Rectal smooth muscle tissue (tissue), 1 donor: ENCODE results near the gene CHMP2B.
"Not testable (repeated sequence)": the region's sequence is repeated elsewhere in the genome, so short reads cannot be mapped to it uniquely, and the experiment has no call there.

Experiments
- H3K27ac ChIP-seq: one replicate; pipeline ENCODE4 v1.7.0; 2013; ENCODE audit warnings: low read depth, low read length, inconsistent platforms
- H3K27me3 ChIP-seq: one replicate; pipeline ENCODE4 v1.7.0; 2013; ENCODE audit warnings: low read length; ENCODE audit not compliant: control insufficient read depth, insufficient read depth
- H3K36me3 ChIP-seq: one replicate; pipeline ENCODE4 v1.7.0; 2013; ENCODE audit warnings: low read length; ENCODE audit not compliant: control insufficient read depth, insufficient read depth
- H3K4me1 ChIP-seq: one replicate; pipeline ENCODE4 v1.7.0; 2013; ENCODE audit warnings: low read length; ENCODE audit not compliant: control insufficient read depth, insufficient read depth
- H3K4me3 ChIP-seq: one replicate; pipeline ENCODE4 v1.7.0; 2013; ENCODE audit warnings: low read length
- H3K9ac ChIP-seq: one replicate; pipeline ENCODE4 v1.7.0; 2013; ENCODE audit warnings: low read length

CHMP2B gene

DNA sequence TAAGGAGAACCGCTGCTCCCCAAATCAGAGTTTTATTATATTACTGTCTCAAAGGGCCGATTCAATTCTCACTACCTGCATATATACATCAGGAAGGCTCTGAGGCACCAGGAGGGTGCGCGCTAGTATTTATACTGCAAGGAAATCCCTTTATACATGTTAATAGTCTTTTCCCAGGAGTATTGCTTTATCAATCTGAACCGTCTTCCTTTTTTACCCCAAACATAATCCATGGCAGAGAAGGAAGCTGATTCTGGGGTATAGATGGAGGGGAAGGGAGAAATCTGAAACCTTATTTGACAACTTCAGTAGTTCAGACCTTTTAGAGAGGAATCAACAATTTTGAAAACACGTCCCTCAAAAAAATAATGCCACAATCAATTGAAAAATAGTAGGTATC is 49.4 kb downstream of the CHMP2B start, which contains the start of gene POU1F1:
Gene POU1F1 (minus strand): TSS at position 101 of the 400 bp plus-strand sequence. CDS start 122 bp downstream, outside the sequence.
- no peak within 1 kb of the TSS for H3K27ac ChIP-seq
- no peaks in the 10 kb centered on the region for H3K27me3 ChIP-seq
- no peaks in the 10 kb centered on the region for H3K4me1 ChIP-seq
- no peak within 1 kb of the TSS for H3K9ac ChIP-seq
- H3K36me3 ChIP-seq: no peaks in the 10 kb centered on the region
- no peak within 1 kb of the TSS for H3K4me3 ChIP-seq

DNA sequence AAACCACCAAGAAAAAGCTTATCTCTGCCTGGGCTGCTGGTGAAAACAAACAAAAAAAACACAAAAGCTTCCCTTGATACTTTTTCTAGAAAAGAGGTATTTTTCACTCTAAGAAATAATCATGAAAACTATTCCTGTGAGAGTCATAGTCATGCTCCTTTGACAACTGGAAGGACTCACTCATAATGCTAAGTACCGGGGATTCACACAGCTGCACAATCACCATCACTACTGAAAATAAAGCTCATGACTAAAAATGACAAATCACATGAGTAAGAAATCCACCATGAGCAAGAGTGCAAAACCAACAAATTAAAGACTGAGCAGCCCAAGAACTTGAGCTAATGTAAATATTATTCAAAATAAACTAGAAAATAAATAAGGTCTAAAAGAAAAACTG is 59.9 kb downstream of the CHMP2B start:
- Histone ChIP-seq H3K27me3 (no peaks in the 10 kb centered on the region), H3K4me3 (no peak overlapping the region), H3K9ac (no peak overlapping the region), H3K27ac (no peak overlapping the region), H3K36me3 (no peaks in the 10 kb centered on the region), H3K4me1 (no peaks in the 10 kb centered on the region)

DNA sequence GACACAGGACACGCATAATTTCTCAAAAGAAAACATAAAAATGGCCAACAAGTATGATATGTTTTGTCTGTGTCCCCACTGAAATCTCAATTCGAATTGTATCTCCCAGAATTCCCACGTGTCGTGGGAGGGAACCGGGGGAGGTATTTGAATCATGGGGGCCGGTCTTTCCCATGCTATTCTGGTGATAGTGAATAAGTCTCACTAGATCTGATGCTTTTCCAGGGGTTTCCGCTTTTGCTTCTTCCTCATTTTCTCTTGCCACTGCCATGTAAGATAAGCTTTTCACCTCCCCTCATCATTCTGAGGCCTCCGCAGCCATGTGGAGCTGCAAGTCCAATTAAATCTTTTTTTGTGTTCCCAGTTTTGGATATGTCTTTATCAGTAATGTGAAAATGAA is 61.3 kb downstream of the CHMP2B start:
- Histone ChIP-seq H3K4me3 (no peak overlapping the region), H3K4me1 (no peaks in the 10 kb centered on the region), H3K27ac (no peak overlapping the region), H3K36me3 (no peaks in the 10 kb centered on the region), H3K27me3 (no peaks in the 10 kb centered on the region), H3K9ac (no peak overlapping the region)

DNA sequence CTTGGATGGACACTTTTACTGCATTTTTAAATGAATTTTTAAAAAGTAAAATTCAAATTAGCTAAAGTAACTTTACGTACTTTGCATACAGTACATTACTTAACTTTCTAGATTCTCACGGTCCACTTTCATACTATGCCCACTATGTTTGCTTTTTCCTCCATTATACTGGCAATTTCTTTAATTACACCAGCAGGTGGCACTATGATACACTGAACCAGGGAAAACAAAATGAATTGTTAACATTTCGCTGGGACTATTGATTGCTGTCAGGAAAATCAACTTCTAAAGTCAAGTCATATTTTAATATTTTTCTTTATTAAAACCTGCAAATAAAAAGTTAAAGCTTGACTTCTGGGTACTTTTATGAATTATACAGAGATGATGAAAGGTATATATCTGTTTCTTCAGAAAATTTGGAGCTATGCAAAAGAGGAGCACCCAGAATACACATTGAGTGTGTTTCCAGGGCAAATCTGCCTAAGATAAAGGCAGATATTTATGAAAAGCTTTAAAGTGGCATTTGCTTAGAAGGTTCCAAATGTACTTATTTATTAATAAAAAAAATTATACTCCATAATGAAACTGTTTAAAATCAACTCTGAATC is 71.1 kb downstream of the CHMP2B start:
- Histone ChIP-seq H3K9ac (no peak overlapping the region), H3K36me3 (no peaks in the 10 kb centered on the region), H3K4me3 (no peak overlapping the region), H3K27ac (no peak overlapping the region), H3K4me1 (no peaks in the 10 kb centered on the region), H3K27me3 (no peaks in the 10 kb centered on the region)

DNA sequence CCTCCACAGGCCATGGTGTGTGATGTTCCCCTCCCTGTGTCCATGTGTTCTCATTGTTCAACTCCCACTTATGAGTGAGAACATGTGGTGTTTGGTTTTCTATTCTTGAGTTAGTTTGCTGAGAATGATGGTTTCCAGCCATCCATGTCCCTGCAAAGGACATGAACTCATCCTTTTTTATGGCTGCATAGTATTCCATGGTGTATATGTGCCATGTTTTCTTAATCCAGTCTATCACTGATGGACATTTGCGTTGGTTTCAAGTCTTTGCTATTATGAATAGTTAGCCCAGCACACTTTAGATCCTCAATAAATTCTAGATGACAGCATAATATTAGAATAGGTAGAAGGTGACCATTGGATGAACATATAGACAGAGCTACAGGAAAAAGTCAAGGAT is 77.9 kb downstream of the CHMP2B start:
- H3K9ac ChIP-seq, H3K4me3 ChIP-seq, H3K36me3 ChIP-seq, H3K27ac ChIP-seq, H3K4me1 ChIP-seq, H3K27me3 ChIP-seq: not testable (repeated sequence)
